ENCODE results near the gene RBM10. TPM values are rescaled to one million over a fixed set of nuclear protein-coding genes. Genes with fewer than 3 reads are reported as not detected.

Gene RBM10
- total RNA-seq, 2 experiments from 2014 or later, result 66.4 to 66.7 TPM

GRCh38 chrX:47194194-47194787, 49.3 kb downstream of the RBM10 start:
- DNase-seq, result no peak
- intact Hi-C loops (cut with micrococcal nuclease), result loop anchor here (5.0 kb wide), 1 partner anchor 328 kb away; no protein-coding TSS in a partner anchor
- peaks cover 53% of the 10 kb centered on the region for H3K36me3 Mint-ChIP-seq (ENCODE audit: low read depth)
- H3K9me3 Mint-ChIP-seq, result no peaks in the 10 kb centered on the region
- peak overlapping the region; percentile 94 for H3K27ac Mint-ChIP-seq
- H3K4me3 Mint-ChIP-seq, result peak overlapping the region; percentile 87
- H3K4me1 Mint-ChIP-seq (ENCODE audit: low read depth), result peaks cover 39% of the 10 kb centered on the region
- ChIA-PET POLR2A (interaction anchor here (0.9 kb wide), 1 partner anchor 190 kb away, joined by 3 read pairs; no protein-coding TSS in a partner anchor), CTCF (interaction anchor here (1.4 kb wide), 1 partner anchor 330 kb away, joined by 4 read pairs; no protein-coding TSS in a partner anchor)
- TF ChIP-seq, protein P1, sequence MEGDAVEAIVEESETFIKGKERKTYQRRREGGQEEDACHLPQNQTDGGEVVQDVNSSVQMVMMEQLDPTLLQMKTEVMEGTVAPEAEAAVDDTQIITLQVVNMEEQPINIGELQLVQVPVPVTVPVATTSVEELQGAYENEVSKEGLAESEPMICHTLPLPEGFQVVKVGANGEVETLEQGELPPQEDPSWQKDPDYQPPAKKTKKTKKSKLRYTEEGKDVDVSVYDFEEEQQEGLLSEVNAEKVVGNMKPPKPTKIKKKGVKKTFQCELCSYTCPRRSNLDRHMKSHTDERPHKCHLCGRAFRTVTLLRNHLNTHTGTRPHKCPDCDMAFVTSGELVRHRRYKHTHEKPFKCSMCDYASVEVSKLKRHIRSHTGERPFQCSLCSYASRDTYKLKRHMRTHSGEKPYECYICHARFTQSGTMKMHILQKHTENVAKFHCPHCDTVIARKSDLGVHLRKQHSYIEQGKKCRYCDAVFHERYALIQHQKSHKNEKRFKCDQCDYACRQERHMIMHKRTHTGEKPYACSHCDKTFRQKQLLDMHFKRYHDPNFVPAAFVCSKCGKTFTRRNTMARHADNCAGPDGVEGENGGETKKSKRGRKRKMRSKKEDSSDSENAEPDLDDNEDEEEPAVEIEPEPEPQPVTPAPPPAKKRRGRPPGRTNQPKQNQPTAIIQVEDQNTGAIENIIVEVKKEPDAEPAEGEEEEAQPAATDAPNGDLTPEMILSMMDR (IDR thresholded peaks at IDR 0.05), result no peak
- ATAC-seq, result no peak
- H3K27me3 Mint-ChIP-seq, result no peaks in the 10 kb centered on the region

DNA sequence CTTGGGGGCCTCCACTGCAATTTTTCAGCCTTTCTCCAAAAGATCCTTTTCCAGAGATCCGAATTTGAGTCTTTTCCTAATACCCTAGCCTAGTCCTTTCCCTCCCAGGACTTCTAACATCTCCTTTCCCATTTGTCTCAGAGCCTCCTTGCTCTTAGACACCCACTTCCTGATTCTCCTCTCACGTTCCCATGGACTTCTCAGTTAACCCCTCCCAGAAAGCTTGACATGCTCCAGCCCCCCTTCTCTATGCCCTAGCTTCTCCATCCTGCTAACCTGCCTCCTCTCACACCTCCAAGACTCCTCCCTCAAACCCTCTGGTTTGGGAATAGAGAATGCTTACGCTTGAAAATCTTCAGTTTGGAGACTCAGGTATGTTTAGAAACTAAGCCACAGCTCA, 51.1 kb downstream of the RBM10 start:
- peaks cover 36% of the 10 kb centered on the region for H3K4me1 Mint-ChIP-seq (ENCODE audit: low read depth)
- TF ChIP-seq, protein P1 (IDR thresholded peaks at IDR 0.05), result no peak
- H3K9me3 Mint-ChIP-seq, result no peaks in the 10 kb centered on the region
- H3K27me3 Mint-ChIP-seq, result no peaks in the 10 kb centered on the region
- ChIA-PET POLR2A (interaction anchor here (0.7 to 1.4 kb wide), 2 partner anchors 8 to 22 kb away, joined by 4 read pairs; no protein-coding TSS in a partner anchor), CTCF (interaction anchor here (0.8 to 1.6 kb wide), 3 partner anchors 116 to 327 kb away, joined by 3 to 8 read pairs (median 3); no protein-coding TSS in a partner anchor)
- H3K27ac Mint-ChIP-seq, result peak overlapping the region; percentile 84
- peaks cover 61% of the 10 kb centered on the region for H3K36me3 Mint-ChIP-seq (ENCODE audit: low read depth)
- H3K4me3 Mint-ChIP-seq, result peak overlapping the region; percentile 87
- no peak for DNase-seq
- ATAC-seq, result no peak
- intact Hi-C loops (cut with micrococcal nuclease), result no loop called here

DNA sequence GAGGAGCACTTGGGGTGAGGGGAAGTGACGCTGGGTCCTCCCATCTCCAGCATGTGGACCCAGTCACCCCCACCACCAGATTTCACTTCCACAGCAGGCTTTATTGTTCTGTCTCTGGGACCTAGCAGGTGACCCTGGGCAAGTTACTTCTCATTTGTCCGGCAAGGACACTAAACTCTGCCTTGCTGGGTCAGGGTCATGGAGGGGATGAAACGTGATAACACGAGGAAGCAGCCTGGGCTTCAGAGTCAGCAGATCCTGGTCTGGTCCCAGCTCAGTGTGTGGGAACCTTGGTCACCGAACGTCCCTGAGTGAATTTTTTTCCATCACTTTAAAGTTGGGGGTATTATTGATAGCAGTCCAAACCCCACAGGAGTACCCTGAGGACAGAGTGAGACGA, 52.5 kb downstream of the RBM10 start:
- CTCF ChIA-PET, result interaction anchor here (0.8 to 1.6 kb wide), 2 partner anchors 187 to 326 kb away, joined by 3 to 8 read pairs; no protein-coding TSS in a partner anchor
- Mint-ChIP-seq H3K4me3 (no peak overlapping the region), H3K36me3 (ENCODE audit: low read depth) (peaks cover 68% of the 10 kb centered on the region)

DNA sequence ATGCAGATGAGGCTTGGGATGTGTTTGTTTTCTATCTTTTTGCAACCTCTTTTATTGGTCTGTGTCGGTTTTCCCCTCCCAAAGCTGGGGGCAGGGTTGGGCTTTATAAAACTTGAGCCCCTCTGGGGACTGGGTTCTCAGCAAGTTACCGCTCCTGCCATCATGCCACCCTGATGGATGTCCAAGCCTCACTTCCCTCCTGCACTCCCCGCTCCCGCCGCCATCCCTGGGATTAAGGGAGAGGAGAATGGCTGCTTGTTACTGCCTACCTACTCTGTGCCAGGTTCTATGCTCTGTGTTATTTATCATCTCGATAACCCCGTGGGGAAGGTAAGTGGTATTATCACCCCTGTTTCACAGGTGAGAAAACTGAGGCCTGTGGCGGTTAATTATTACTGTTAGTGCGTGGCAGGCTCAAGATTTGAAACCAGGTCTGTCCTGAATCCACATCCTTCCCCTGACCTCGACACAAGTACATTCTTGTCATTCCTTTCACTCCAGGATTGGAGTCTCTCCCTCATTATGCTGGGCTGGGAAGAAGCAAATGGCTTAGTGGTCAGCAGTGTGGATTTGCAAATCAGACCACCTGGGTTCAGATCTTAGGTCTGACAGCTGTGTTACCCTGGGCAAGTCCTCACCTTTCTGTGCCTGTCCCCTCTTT, 53.1 kb downstream of the RBM10 start:
- Mint-ChIP-seq H3K4me3 (no peak overlapping the region), H3K36me3 (ENCODE audit: low read depth) (peaks cover 63% of the 10 kb centered on the region), H3K27me3 (no peaks in the 10 kb centered on the region), H3K4me1 (ENCODE audit: low read depth) (peaks cover 30% of the 10 kb centered on the region), H3K9me3 (no peaks in the 10 kb centered on the region), H3K27ac (no peak overlapping the region)
- DNase-seq, result no peak
- intact Hi-C loops (cut with micrococcal nuclease), result no loop called here
- TF ChIP-seq, protein P1 (IDR thresholded peaks at IDR 0.05), result no peak
- ChIA-PET POLR2A (interaction anchor here (1.5 kb wide), 1 partner anchor 8 kb away, joined by 4 read pairs; no protein-coding TSS in a partner anchor), CTCF (interaction anchor here (0.8 kb wide), 1 partner anchor 187 kb away, joined by 3 read pairs; no protein-coding TSS in a partner anchor)
- no peak for ATAC-seq

More for the DNA sequence above, 52.5 kb downstream of the RBM10 start:
- Mint-ChIP-seq H3K9me3 (no peaks in the 10 kb centered on the region), H3K4me1 (ENCODE audit: low read depth) (peaks cover 35% of the 10 kb centered on the region), H3K27ac (peak overlapping the region; percentile 84), H3K27me3 (no peaks in the 10 kb centered on the region)
- intact Hi-C loops (cut with micrococcal nuclease), result no loop called here
- ATAC-seq (no peak), DNase-seq (no peak)
- TF ChIP-seq, protein P1 (IDR thresholded peaks at IDR 0.05), result no peak
- POLR2A ChIA-PET, result interaction anchor here (1.0 to 1.5 kb wide), 3 partner anchors 9 to 115 kb away, joined by 3 to 4 read pairs (median 4); no protein-coding TSS in a partner anchor

DNA sequence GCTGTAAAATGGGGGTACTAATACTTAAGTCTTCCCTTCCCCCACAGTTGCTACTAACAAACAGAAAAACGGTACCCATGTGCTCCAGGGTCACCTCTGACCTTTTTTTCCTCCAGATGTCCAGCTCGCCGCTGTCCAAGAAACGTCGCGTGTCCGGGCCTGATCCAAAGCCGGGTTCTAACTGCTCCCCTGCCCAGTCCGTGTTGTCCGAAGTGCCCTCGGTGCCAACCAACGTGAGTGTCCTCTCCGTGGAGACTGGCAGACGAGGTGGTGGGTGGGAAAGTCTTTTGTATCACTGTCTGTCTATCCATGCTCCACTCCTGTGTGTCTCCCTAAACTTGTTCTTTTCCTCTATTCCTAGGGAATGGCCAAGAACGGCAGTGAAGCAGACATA, 53.7 kb downstream of the RBM10 start:
- Mint-ChIP-seq H3K27me3 (no peaks in the 10 kb centered on the region), H3K9me3 (no peaks in the 10 kb centered on the region), H3K27ac (peak overlapping the region; percentile 5), H3K4me1 (ENCODE audit: low read depth) (peaks cover 26% of the 10 kb centered on the region), H3K36me3 (ENCODE audit: low read depth) (peaks cover 61% of the 10 kb centered on the region), H3K4me3 (no peak overlapping the region)
- TF ChIP-seq, protein P1 (IDR thresholded peaks at IDR 0.05), result no peak
- ChIA-PET CTCF (no interaction called here), POLR2A (no interaction called here)
- ATAC-seq (no peak), DNase-seq (no peak)
- intact Hi-C loops (cut with micrococcal nuclease), result no loop called here

All from activated CD8-positive, alpha-beta T cell treated with anti-CD3 and anti-CD28 coated beads for 36 hours (primary cell).